HepG2 (cell line): ENCODE measurements around the gene MAP3K19. TPM values are rescaled to one million over a fixed set of nuclear protein-coding genes. Genes with fewer than 3 reads are reported as not detected.

ENCODE experiments used
- ATAC-seq: fragments of 200-7000 bp; cut with Tn5 transposase; 3 replicates; pipeline ENCODE4 v1.9.1; 2020; ENCODE audit warnings: mild to moderate bottlenecking, moderate library complexity
- BruUV-seq: library from RNA; stranded (reverse); fragments of 400-500 nt; replicated peaks from 2 replicates; lab custom pipeline; 2021; lab: Mats Ljungman, UMichigan
- CTCF ChIA-PET: fragments of 300-600 bp; formaldehyde crosslinking; extraction: SDS; loops from one replicate; lab custom pipeline; 2021; ENCODE audit warnings: low total read pairs, inconsistent platforms, low intra/inter-chr PET ratio; lab: Yijun Ruan, JAX
- POLR2A ChIA-PET: fragments of 350-600 bp; sonication (Branson Sonifier 250); formaldehyde crosslinking; loops from one replicate; lab custom pipeline; 2020; ENCODE audit warnings: antibody characterized with exemption, inconsistent platforms; lab: Yijun Ruan, JAX
- DNase-seq: peaks from one replicate; pipeline ENCODE4 v3.0.0-alpha.2; 2015; ENCODE audit warnings: low spot score
- FAIRE-seq: peaks from 3 replicates; lab custom pipeline; 2011; peaks lifted over from hg19 to GRCh38; lab: Jason Lieb, UNC
- H2AFZ ChIP-seq: one replicate; pipeline ENCODE4 v1.6.1; 2011; ENCODE audit warnings: low read length, inconsistent platforms
- H3K27ac ChIP-seq: fragments of 300-600 bp; 3 replicates; pipeline ENCODE4 v1.8.0; 2011; ENCODE audit warnings: mixed run types, mild to moderate bottlenecking, mixed read lengths, low read length, inconsistent platforms; ENCODE audit not compliant: insufficient read depth; ENCODE audit errors: extremely low read length
- H3K27me3 ChIP-seq, 2 experiments: fragments of 200-600 bp in 1 of 2; 2 replicates in 1 of 2; 3 replicates in 1 of 2; pipeline versions ENCODE4 v1.6.0 to v1.8.0; 2011; ENCODE audit warnings: low read length in 2 of 2, mild to moderate bottlenecking in 2 of 2, moderate library complexity in 2 of 2, inconsistent platforms in 1 of 2; ENCODE audit not compliant: insufficient read depth in 2 of 2, control insufficient read depth in 1 of 2
- H3K36me3 ChIP-seq, 2 experiments: fragments of 200-600 bp in 1 of 2; replicated peaks in 1 of 2; 2 replicates in 1 of 2; 3 replicates in 1 of 2; pipeline versions ENCODE4 v1.5.1 to v1.8.0; 2011; ENCODE audit warnings: low read length in 2 of 2, inconsistent platforms in 1 of 2; ENCODE audit not compliant: insufficient read depth in 2 of 2, control insufficient read depth in 1 of 2
- H3K4me1 ChIP-seq: 2 replicates; pipeline ENCODE4 v1.5.1; 2012; ENCODE audit warnings: low read length, inconsistent platforms; ENCODE audit not compliant: insufficient read depth
- H3K4me2 ChIP-seq: 2 replicates; pipeline ENCODE4 v1.6.0; 2011; ENCODE audit warnings: low read depth, low read length, inconsistent platforms
- H3K4me3 ChIP-seq, 3 experiments: fragments of 200-600 bp in 1 of 3; sonication (generic), shearing (Covaris generic) in 1 of 3; replicated peaks in 1 of 3; 2 replicates each; pipeline ENCODE4 v1.5.1; 2011 to 2016; ENCODE audit warnings: low read length in 3 of 3, inconsistent platforms in 2 of 3, low read depth in 2 of 3, mild to moderate bottlenecking in 2 of 3, control low read depth in 1 of 3, mixed read lengths in 1 of 3; ENCODE audit not compliant: insufficient read depth in 1 of 3
- H3K79me2 ChIP-seq: one replicate; pipeline ENCODE4 v1.6.1; 2011; ENCODE audit warnings: low read length, inconsistent platforms; ENCODE audit not compliant: insufficient read depth
- H3K9ac ChIP-seq: 2 replicates; pipeline ENCODE4 v1.6.0; 2011; ENCODE audit warnings: mild to moderate bottlenecking, low read depth, low read length, inconsistent platforms; ENCODE audit not compliant: insufficient read depth
- H3K9me3 ChIP-seq: 2 replicates; pipeline ENCODE4 v1.5.1; 2012; ENCODE audit warnings: mild to moderate bottlenecking, low read length
- H4K20me1 ChIP-seq: 2 replicates; pipeline ENCODE4 v1.6.0; 2011; ENCODE audit warnings: inconsistent platforms, mild to moderate bottlenecking, low read length, moderate library complexity; ENCODE audit not compliant: insufficient read depth
- ERF ChIP-seq: IDR thresholded peaks from 2 replicates; pipeline ENCODE4 v1.6.1; 2018; ENCODE audit warnings: missing biosample characterization, missing genetic modification reagents
- FOXA1 ChIP-seq, 2 experiments: fragments of 450-650 bp in 1 of 2; sonication (generic) in 1 of 2; formaldehyde crosslinking in 1 of 2; IDR thresholded peaks; 2 replicates each; pipeline versions ENCODE4 v1.4.0 to v1.6.1; 2016 to 2020; ENCODE audit warnings: missing genetic modification reagents in 1 of 2
- FOXA3 ChIP-seq: IDR thresholded peaks from 2 replicates; pipeline ENCODE4 v1.6.1; 2016; ENCODE audit warnings: missing genetic modification reagents, missing compliant biosample characterization
- SNAPC2 ChIP-seq: sonication (generic); formaldehyde crosslinking; IDR thresholded peaks from 2 replicates; pipeline ENCODE4 v1.8.1; 2022; ENCODE audit warnings: mild to moderate bottlenecking, missing genetic modification reagents
- ZSCAN20 ChIP-seq: sonication (generic); formaldehyde crosslinking; IDR thresholded peaks from 2 replicates; pipeline ENCODE4 v1.4.0; 2020; ENCODE audit warnings: missing genetic modification reagents, mild to moderate bottlenecking, borderline replicate concordance
- WGBS: methylation state at CpG from one replicate; pipeline ENCODE4 v1.1.6; 2017; ENCODE audit warnings: low lambda C conversion rate; 5-methylcytosine and 5-hydroxymethylcytosine counted together
- in situ Hi-C: cut with HindIII; loops from 2 replicates; pipeline ENCODE4 v1.10.0; 2017; ENCODE audit warnings: low pct_unique_long_range_greater_than_20kb; ENCODE audit not compliant: extremely low pct_ligation_motif_present
- intact Hi-C: fragments of 100-400 bp; cut with micrococcal nuclease; formaldehyde crosslinking; loops from one replicate; pipeline ENCODE4 v1.10.0; 2022; ENCODE audit not compliant: unreplicated experiment
- polyA plus RNA-seq, 8 experiments: library from polyadenylated mRNA; depleted of rRNA in 3 of 8; stranded (reverse) in 7 of 8; unstranded in 1 of 8; fragments of >200 nt; fragmentation: Illumina TruSeq in 4 of 8; extraction: Trizol in 4 of 8; gene quantifications; 2 replicates each; pipeline versions ENCODE4 v1.2.1 to v1.2.3, GENCODE V29; 2011 to 2016; ENCODE audit warnings: low read depth in 4 of 8, missing spikeins in 1 of 8, mixed read lengths in 1 of 8; ENCODE audit not compliant: insufficient read depth in 1 of 8
- total RNA-seq, 5 experiments: library from RNA; depleted of rRNA; stranded (reverse); fragments of >200 nt; fragmentation: Illumina TruSeq; extraction: Trizol; gene quantifications; 2 replicates each; pipeline ENCODE4 v1.2.3, GENCODE V29; 2016; ENCODE audit warnings: low read depth in 1 of 5
- TF ChIP-seq, protein P1 (sequence below): sonication (generic); formaldehyde crosslinking; IDR thresholded peaks from 2 replicates; pipeline ENCODE4 v1.5.1; 2020; ENCODE audit warnings: mild to moderate bottlenecking, moderate library complexity, missing genetic modification reagents

MAP3K19 gene
- total and polyA plus RNA-seq, 2 of the 13 experiments (the other 11 are each of a cell fraction or from before 2014, with no cell fraction given), result not detected

- TF ChIP-seq FOXA1 (IDR thresholded peaks at IDR 0.05) (no peak), FOXA1 (CRISPR knock-in tag; IDR thresholded peaks at IDR 0.05) (peak; percentile 38; the same call in 1 of the 2 replicates), FOXA3 (0 out of 2 replicates have a peak, but pooled peaks have one; percentile 40), ZSCAN20 (CRISPR knock-in tag) (no peak), SNAPC2 (CRISPR knock-in tag) (no peak), ERF (CRISPR knock-in tag) (no peak)
- TF ChIP-seq, protein P1, sequence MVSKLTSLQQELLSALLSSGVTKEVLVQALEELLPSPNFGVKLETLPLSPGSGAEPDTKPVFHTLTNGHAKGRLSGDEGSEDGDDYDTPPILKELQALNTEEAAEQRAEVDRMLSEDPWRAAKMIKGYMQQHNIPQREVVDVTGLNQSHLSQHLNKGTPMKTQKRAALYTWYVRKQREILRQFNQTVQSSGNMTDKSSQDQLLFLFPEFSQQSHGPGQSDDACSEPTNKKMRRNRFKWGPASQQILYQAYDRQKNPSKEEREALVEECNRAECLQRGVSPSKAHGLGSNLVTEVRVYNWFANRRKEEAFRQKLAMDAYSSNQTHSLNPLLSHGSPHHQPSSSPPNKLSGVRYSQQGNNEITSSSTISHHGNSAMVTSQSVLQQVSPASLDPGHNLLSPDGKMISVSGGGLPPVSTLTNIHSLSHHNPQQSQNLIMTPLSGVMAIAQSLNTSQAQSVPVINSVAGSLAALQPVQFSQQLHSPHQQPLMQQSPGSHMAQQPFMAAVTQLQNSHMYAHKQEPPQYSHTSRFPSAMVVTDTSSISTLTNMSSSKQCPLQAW (CRISPR knock-in tag), result 0 out of 2 replicates have a peak, but pooled peaks have one; percentile 16
- peaks cover 3 to 41% of the 10 kb centered on the region in 2 experiments for H3K36me3 ChIP-seq
- H3K27me3 ChIP-seq, result no peaks in the 10 kb centered on the region
- no peak overlapping the region for H3K4me3 ChIP-seq
- CTCF ChIA-PET, result no interaction called here
- H4K20me1 ChIP-seq, result peaks cover 97% of the 10 kb centered on the region
- intact Hi-C loops (no loop called here), in situ Hi-C loops (no loop called here)
- no TSS peak for BruUV-seq
- ATAC-seq (peak; percentile 54), DNase-seq (peak; percentile 21), FAIRE-seq (no peak)
- peak overlapping the region; percentile 17; the same call in 1 of the 2 replicates for H3K4me2 ChIP-seq
- peak overlapping the region; percentile 1 for H3K27ac ChIP-seq
- 74% methylated on average over 3 of the region's 3 CpGs for WGBS
- peaks cover 65% of the 10 kb centered on the region for H3K4me1 ChIP-seq
- peaks cover 98% of the 10 kb centered on the region for H3K79me2 ChIP-seq
- H3K9ac ChIP-seq, result no peak overlapping the region
- no peak overlapping the region for H2AFZ ChIP-seq
- POLR2A ChIA-PET, result interaction anchor here (2.4 kb wide), 1 partner anchor 8 kb away, joined by 10 read pairs; the partner anchor contains the start of gene CCNT2
- no peaks in the 10 kb centered on the region for H3K9me3 ChIP-seq
Measured at GRCh38 chr2:134926231-134926931, 120.9 kb downstream of the MAP3K19 start.
